Central memory CD4-positive, alpha-beta T cell (primary cell): ENCODE results near the gene SLC35A3.

Experiments
- DNase-seq: peaks from one replicate; pipeline ENCODE4 v3.0.0; 2022

SLC35A3 gene

DNA sequence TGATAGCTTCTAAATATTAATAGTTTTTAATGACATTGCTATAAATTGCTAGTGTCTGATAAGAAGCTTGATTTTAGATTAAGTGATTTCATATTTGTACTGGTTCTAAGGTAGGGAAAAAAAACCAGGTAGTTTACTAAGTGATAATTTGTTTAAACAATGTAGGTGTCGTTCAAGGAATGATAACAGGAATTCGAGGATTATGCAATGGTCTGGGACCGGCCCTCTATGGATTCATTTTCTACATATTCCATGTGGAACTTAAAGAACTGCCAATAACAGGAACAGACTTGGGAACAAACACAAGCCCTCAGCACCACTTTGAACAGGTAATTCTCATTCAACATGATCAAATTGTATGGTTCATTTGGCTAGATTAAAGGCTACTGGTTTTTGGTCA lies 110.5 kb downstream of the SLC35A3 start:
- no peak for DNase-seq
